Measurements from ENCODE around the gene TCEAL7.

DNA sequence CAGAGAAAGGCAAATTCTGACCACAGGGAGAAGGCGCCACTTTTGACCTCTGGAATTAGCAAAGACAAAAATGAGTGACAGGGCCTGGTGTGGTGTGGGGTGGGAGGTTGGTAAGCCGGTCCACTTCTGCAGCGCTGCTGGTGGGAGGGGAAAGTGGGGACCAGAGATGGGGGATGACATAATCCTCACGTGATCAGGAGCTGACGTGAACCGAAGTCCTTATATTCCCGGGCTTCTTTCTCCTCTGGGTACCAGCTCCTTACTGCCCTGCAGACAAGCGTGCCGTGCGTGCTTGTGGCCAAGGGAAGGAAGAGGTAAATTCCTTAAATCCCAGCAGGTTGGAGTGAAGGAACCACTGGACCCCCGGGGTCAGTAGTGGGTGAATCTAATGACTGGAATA, at the start of gene TCEAL7:
- TF ChIP-seq POLR2AphosphoS5 (IDR thresholded peaks at IDR 0.05; ENCODE audit: low read depth, low read length) (no peak), TAF1 (IDR thresholded peaks at IDR 0.05; ENCODE audit: borderline replicate concordance, insufficient read depth, low read length) (no peak), SIN3A (IDR thresholded peaks at IDR 0.05; ENCODE audit: borderline replicate concordance, insufficient read depth, low read length) (no peak)
- TF ChIP-seq, protein P1, sequence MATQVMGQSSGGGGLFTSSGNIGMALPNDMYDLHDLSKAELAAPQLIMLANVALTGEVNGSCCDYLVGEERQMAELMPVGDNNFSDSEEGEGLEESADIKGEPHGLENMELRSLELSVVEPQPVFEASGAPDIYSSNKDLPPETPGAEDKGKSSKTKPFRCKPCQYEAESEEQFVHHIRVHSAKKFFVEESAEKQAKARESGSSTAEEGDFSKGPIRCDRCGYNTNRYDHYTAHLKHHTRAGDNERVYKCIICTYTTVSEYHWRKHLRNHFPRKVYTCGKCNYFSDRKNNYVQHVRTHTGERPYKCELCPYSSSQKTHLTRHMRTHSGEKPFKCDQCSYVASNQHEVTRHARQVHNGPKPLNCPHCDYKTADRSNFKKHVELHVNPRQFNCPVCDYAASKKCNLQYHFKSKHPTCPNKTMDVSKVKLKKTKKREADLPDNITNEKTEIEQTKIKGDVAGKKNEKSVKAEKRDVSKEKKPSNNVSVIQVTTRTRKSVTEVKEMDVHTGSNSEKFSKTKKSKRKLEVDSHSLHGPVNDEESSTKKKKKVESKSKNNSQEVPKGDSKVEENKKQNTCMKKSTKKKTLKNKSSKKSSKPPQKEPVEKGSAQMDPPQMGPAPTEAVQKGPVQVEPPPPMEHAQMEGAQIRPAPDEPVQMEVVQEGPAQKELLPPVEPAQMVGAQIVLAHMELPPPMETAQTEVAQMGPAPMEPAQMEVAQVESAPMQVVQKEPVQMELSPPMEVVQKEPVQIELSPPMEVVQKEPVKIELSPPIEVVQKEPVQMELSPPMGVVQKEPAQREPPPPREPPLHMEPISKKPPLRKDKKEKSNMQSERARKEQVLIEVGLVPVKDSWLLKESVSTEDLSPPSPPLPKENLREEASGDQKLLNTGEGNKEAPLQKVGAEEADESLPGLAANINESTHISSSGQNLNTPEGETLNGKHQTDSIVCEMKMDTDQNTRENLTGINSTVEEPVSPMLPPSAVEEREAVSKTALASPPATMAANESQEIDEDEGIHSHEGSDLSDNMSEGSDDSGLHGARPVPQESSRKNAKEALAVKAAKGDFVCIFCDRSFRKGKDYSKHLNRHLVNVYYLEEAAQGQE (IDR thresholded peaks at IDR 0.05; ENCODE audit: insufficient read depth in 1 of 2, low read depth in 2 of 2, low read length in 2 of 2), result no peak

All from PFSK-1 (cell line).